Lung (tissue), 12 donors: ENCODE measurements around the gene COQ3. TPM values are rescaled to one million over a fixed set of nuclear protein-coding genes. Genes with fewer than 3 reads are reported as not detected.

Experiments
- ATAC-seq: fragments of 200-7000 bp; cut with Tn5 transposase; one replicate; pipeline ENCODE4 v1.9.1; 2020; ENCODE audit warnings: moderate number of reproducible peaks; ENCODE audit not compliant: insufficient read depth, low FRiP score
- DNase-seq, 3 donors: peaks; one replicate each; pipeline ENCODE4 v3.0.0-alpha.2; 2013 to 2017
- H3K27ac ChIP-seq, 2 donors: one replicate each; pipeline ENCODE4 v1.5.1; 2013; ENCODE audit warnings: mild to moderate bottlenecking in 2 of 2, moderate library complexity in 2 of 2, control low read depth in 1 of 2, inconsistent platforms in 1 of 2, low read depth in 1 of 2, low read length in 1 of 2
- H3K27me3 ChIP-seq, 3 donors: one replicate each; pipeline ENCODE4 v1.5.1; 2013; ENCODE audit warnings: low read length in 2 of 3; ENCODE audit not compliant: control insufficient read depth in 3 of 3, insufficient read depth in 3 of 3
- H3K36me3 ChIP-seq, 4 donors: one replicate each; pipeline ENCODE4 v1.5.1; 2013; ENCODE audit warnings: low read length in 4 of 4, mild to moderate bottlenecking in 1 of 4, moderate library complexity in 1 of 4; ENCODE audit not compliant: control insufficient read depth in 4 of 4, insufficient read depth in 4 of 4
- H3K4me1 ChIP-seq, 5 donors: one replicate each; pipeline ENCODE4 v1.5.1; 2013; ENCODE audit warnings: low read length in 5 of 5, mild to moderate bottlenecking in 2 of 5, moderate library complexity in 1 of 5; ENCODE audit not compliant: control insufficient read depth in 5 of 5, insufficient read depth in 5 of 5
- H3K4me3 ChIP-seq: one replicate; pipeline ENCODE4 v1.5.1; 2013; ENCODE audit warnings: mild to moderate bottlenecking, control low read depth, moderate library complexity
- H3K9ac ChIP-seq, 2 donors: one replicate each; pipeline ENCODE4 v1.5.1; 2013; ENCODE audit warnings: low read length in 2 of 2, control low read depth in 1 of 2; ENCODE audit not compliant: insufficient read depth in 1 of 2
- H3K9me3 ChIP-seq, 4 donors: one replicate each; pipeline ENCODE4 v1.5.1; 2013; ENCODE audit warnings: low read length in 3 of 4, mild to moderate bottlenecking in 1 of 4, moderate library complexity in 1 of 4; ENCODE audit not compliant: control insufficient read depth in 4 of 4, insufficient read depth in 3 of 4
- CTCF ChIP-seq: IDR thresholded peaks from 2 replicates; pipeline ENCODE4 v1.5.1; 2012; ENCODE audit warnings: mild to moderate bottlenecking; ENCODE audit errors: control extremely low read depth, extremely low read depth
- WGBS, 2 donors: extraction: QIAGEN DNeasy Blood & Tissue Kit; methylation state at CpG; one replicate each; pipeline ENCODE4 v1.1.7; 2013; 5-methylcytosine and 5-hydroxymethylcytosine counted together
- polyA plus RNA-seq, 2 donors: library from polyadenylated mRNA; stranded (reverse); fragments of 200-250 nt; gene quantifications; one replicate each; pipeline ENCODE4 v1.2.1, GENCODE V29; 2013
- total RNA-seq, 2 donors: library from RNA; depleted of rRNA in 1 of 2; stranded (reverse); fragments of >200 nt in 1 of 2; gene quantifications; one replicate each; pipeline ENCODE4 v1.2.1, GENCODE V29; 2014 to 2021
- donor health status: control.
- donor health status: control.
- donor health status: Bipolar disorder and iron deficiency.
- donor health status: healthy.
- donor health status: DM: yes; HTN: yes; CAD: no.

Gene COQ3
- total and polyA plus RNA-seq, 4 donors, result 2.8 to 11.7 (median 5.9) TPM

GRCh38 chr6:99364026-99364425 lies 30.0 kb downstream of the COQ3 start:
- WGBS, 2 donors, result 87 to 88% methylated on average over 5 of the region's 5 CpGs
- DNase-seq, result no peak
- no peak for TF ChIP-seq CTCF
- Histone ChIP-seq H3K27ac (no peak overlapping the region), H3K4me3 (no peak overlapping the region), H3K9ac (no peak overlapping the region), H3K9me3 (no peaks in the 10 kb centered on the region), H3K36me3 (no peaks in the 10 kb centered on the region), H3K4me1 (no peaks in the 10 kb centered on the region), H3K27me3 (no peaks in the 10 kb centered on the region)
- no peak for ATAC-seq

- no peak for TF ChIP-seq CTCF
- 85 to 91% methylated on average over 1 of the region's 1 CpG for WGBS, 2 donors
- ATAC-seq (no peak), DNase-seq (no peak)
- Histone ChIP-seq H3K9ac (no peak overlapping the region), H3K36me3 (no peaks in the 10 kb centered on the region), H3K27me3 (no peaks in the 10 kb centered on the region), H3K4me1 (no peaks in the 10 kb centered on the region), H3K27ac (no peak overlapping the region), H3K4me3 (no peak overlapping the region), H3K9me3 (no peaks in the 10 kb centered on the region)
Observed at GRCh38 chr6:99362678-99363268, 31.2 kb downstream of the COQ3 start.

- H3K4me3 ChIP-seq, result no peak overlapping the region
- 62 to 70% methylated on average over 1 of the region's 1 CpG for WGBS, 2 donors
- TF ChIP-seq CTCF, result no peak
- DNase-seq, result no peak
- H3K4me1 ChIP-seq, result no peaks in the 10 kb centered on the region
- no peaks in the 10 kb centered on the region for H3K36me3 ChIP-seq
- no peak for ATAC-seq
- H3K9me3 ChIP-seq, result no peaks in the 10 kb centered on the region
- no peak overlapping the region for H3K27ac ChIP-seq
- no peak overlapping the region for H3K9ac ChIP-seq
- H3K27me3 ChIP-seq, result peaks cover 0 to 4% (median 0%) of the 10 kb centered on the region in 3 donors
Observed at GRCh38 chr6:99359800-99360199, 34.2 kb downstream of the COQ3 start.

GRCh38 chr6:99356641-99357040 lies 37.4 kb downstream of the COQ3 start:
- H3K9me3 ChIP-seq, result no peaks in the 10 kb centered on the region
- no peak for ATAC-seq
- H3K4me3 ChIP-seq, result no peak overlapping the region
- no peak for DNase-seq
- H3K27me3 ChIP-seq, result peaks cover 0 to 8% (median 0%) of the 10 kb centered on the region in 3 donors
- H3K36me3 ChIP-seq, result no peaks in the 10 kb centered on the region
- no peak overlapping the region for H3K9ac ChIP-seq
- no peak for TF ChIP-seq CTCF
- no peaks in the 10 kb centered on the region for H3K4me1 ChIP-seq
- WGBS, 2 donors, result 79 to 88% methylated on average over 1 of the region's 1 CpG
- no peak overlapping the region for H3K27ac ChIP-seq
